Measurements from ENCODE around the gene ANKRD17. TPM values are rescaled to one million over a fixed set of nuclear protein-coding genes. Genes with fewer than 3 reads are reported as not detected.
"Not testable (repeated sequence)": the region's sequence is repeated elsewhere in the genome, so short reads cannot be mapped to it uniquely, and the experiment has no call there.

ANKRD17 gene, protein sequence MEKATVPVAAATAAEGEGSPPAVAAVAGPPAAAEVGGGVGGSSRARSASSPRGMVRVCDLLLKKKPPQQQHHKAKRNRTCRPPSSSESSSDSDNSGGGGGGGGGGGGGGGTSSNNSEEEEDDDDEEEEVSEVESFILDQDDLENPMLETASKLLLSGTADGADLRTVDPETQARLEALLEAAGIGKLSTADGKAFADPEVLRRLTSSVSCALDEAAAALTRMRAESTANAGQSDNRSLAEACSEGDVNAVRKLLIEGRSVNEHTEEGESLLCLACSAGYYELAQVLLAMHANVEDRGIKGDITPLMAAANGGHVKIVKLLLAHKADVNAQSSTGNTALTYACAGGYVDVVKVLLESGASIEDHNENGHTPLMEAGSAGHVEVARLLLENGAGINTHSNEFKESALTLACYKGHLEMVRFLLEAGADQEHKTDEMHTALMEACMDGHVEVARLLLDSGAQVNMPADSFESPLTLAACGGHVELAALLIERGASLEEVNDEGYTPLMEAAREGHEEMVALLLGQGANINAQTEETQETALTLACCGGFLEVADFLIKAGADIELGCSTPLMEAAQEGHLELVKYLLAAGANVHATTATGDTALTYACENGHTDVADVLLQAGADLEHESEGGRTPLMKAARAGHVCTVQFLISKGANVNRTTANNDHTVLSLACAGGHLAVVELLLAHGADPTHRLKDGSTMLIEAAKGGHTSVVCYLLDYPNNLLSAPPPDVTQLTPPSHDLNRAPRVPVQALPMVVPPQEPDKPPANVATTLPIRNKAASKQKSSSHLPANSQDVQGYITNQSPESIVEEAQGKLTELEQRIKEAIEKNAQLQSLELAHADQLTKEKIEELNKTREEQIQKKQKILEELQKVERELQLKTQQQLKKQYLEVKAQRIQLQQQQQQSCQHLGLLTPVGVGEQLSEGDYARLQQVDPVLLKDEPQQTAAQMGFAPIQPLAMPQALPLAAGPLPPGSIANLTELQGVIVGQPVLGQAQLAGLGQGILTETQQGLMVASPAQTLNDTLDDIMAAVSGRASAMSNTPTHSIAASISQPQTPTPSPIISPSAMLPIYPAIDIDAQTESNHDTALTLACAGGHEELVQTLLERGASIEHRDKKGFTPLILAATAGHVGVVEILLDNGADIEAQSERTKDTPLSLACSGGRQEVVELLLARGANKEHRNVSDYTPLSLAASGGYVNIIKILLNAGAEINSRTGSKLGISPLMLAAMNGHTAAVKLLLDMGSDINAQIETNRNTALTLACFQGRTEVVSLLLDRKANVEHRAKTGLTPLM (N-terminal part only)
- total RNA-seq (63.4 TPM), polyA plus RNA-seq (10 to 100 TPM in 1 of 4 donors, 1 to 10 TPM in 3; 6.9 to 10.6 (median 9.7) TPM)

DNA sequence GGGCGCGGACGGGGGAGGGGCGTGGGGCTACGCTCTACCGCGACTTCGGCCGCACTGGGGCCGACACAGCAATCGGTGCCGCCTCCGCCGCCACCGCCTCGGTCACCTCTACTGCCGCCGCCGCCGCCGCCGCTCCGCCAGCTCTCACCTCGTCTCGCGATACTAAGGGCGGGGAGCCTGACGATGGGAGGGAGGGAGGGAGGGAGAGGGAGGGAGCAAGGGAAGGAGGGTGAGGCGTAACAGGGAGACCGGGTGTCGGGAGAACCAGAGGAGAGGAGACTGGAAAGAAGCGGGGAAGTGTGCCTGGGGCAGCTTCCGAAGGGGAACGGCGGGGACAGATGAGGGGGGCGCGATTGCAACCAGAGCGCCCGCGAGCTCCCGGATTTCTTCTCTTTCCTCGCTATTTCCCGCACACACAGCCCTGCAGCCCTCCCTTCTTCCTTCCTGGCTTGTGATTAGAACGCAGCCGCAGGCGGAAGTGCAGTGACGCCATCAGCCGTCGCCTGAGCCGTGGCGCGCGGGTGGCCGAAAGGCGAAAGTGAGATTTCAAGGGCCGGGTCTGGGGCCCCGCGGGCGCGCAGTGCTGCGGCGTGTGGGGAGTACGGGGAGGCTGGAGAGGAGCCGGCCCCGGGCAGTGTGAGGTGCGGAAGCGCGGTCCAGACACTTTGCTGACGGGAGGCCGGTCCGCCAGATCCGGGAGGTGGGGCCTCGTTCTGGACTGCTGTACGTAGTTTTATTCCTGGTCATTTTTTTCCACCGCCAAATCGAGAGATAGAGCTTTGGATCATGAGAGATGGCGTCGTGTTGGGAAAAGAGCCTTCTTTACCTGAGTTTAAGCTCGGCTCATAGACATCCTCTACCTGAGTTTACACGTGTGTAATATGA is at the start of gene ANKRD17:
Gene ANKRD17, minus strand, starts transcription at position 113 of the 885 bp plus-strand sequence. CDS start 130 bp downstream, outside the sequence.
- peak; percentile 71 to 74 for ATAC-seq (ENCODE audit: low read depth in 2 of 2)
- no peaks in the 10 kb centered on the region for H3K9me3 Mint-ChIP-seq

DNA sequence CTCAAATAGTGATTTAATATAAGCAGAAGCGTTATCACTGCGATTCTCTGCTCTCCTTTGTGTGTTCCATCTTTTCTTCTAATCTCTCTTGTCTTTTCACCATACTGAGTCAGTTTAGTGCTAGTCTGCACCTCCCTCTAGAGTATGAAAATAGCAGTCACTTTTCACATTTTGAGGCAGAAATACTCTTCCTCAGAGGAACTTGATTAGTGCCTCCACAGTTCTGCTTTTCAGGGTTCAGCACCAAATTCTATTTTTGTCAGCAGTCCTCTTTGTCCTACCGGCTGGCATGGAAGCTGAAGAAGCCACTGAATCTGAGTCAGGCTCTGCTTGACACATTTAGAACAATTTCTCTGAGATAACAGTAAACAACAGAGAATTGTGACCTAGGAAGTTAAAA is 49.7 kb upstream of the ANKRD17 start:
- no peaks in the 10 kb centered on the region for H3K4me1 ChIP-seq (ENCODE audit: control insufficient read depth, insufficient read depth, low read length, poor library complexity, severe bottlenecking)
- peak in 1 of 3 donors; percentile 12 for DNase-seq

More for the DNA sequence above, at the start of gene ANKRD17:
- Histone ChIP-seq H3K27me3 (ENCODE audit: control insufficient read depth, insufficient read depth, low read length) (no peaks in the 10 kb centered on the region), H3K9me3 (ENCODE audit: control insufficient read depth in 2 of 2, low read length in 2 of 2) (no peaks in the 10 kb centered on the region), H3K27ac (ENCODE audit: insufficient read depth, low read length, poor library complexity, severe bottlenecking) (peak within 1 kb of the TSS; percentile 97), H3K36me3 (ENCODE audit: control insufficient read depth, insufficient read depth, low read length) (no peaks in the 10 kb centered on the region), H3K4me1 (ENCODE audit: control insufficient read depth, insufficient read depth, low read length, poor library complexity, severe bottlenecking) (peaks cover 46% of the 10 kb centered on the region), H3K4me3 (ENCODE audit: low read depth, low read length) (peak within 1 kb of the TSS; percentile 99)
- Mint-ChIP-seq H3K27ac (peak within 1 kb of the TSS; percentile 99 to 100 (median 100)), H3K4me3 (peak within 1 kb of the TSS; percentile 99 to 100 (median 100)), H3K36me3 (peaks cover 8% of the 10 kb centered on the region), H3K4me1 (peaks cover 26 to 71% (median 45%) of the 10 kb centered on the region in 4 donors), H3K27me3 (no peaks in the 10 kb centered on the region)
- peak; percentile 84 to 94 (median 90) for DNase-seq

DNA sequence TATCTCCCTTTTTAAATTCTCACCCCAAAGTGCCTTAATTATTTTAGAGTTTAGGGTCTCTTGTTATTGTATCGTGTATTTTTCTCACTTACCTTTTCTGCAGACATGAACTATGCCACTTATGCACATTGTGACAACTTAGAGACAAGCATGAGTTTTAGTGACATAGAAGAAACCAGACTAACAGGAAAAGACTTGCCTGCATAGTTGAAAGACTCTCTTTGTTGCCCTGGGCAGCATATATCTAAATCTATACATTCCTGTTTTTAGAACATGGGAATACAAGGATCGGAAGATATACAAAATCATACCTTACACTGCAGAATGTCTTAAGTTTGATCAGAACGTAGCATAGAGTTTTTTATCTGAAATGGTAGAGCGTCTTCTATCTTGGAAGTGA is 45.1 kb upstream of the ANKRD17 start:
- no peaks in the 10 kb centered on the region for H3K27me3 ChIP-seq (ENCODE audit: control insufficient read depth, insufficient read depth, low read length)
- no peak overlapping the region for H3K27ac ChIP-seq (ENCODE audit: insufficient read depth, low read length, poor library complexity, severe bottlenecking)
- Mint-ChIP-seq H3K27me3 (peaks cover under 1% of the 10 kb centered on the region), H3K9me3 (peaks cover 0 to 7% (median 3%) of the 10 kb centered on the region in 7 donors), H3K4me1 (no peaks in the 10 kb centered on the region), H3K36me3 (no peaks in the 10 kb centered on the region), H3K27ac (no peak overlapping the region), H3K4me3 (no peak overlapping the region)
- H3K4me1 ChIP-seq (ENCODE audit: control insufficient read depth, insufficient read depth, low read length, poor library complexity, severe bottlenecking): no peaks in the 10 kb centered on the region
- no peak overlapping the region for H3K4me3 ChIP-seq (ENCODE audit: low read depth, low read length)
- ATAC-seq (ENCODE audit: low read depth in 2 of 2): no peak
- DNase-seq: no peak
- peaks cover 4 to 13% of the 10 kb centered on the region in 2 experiments for H3K9me3 ChIP-seq (ENCODE audit: control insufficient read depth in 2 of 2, low read length in 2 of 2)
- H3K36me3 ChIP-seq (ENCODE audit: control insufficient read depth, insufficient read depth, low read length): no peaks in the 10 kb centered on the region

More for the DNA sequence above, 49.7 kb upstream of the ANKRD17 start:
- Mint-ChIP-seq H3K9me3 (no peaks in the 10 kb centered on the region), H3K27me3 (no peaks in the 10 kb centered on the region), H3K36me3 (no peaks in the 10 kb centered on the region), H3K4me3 (no peak overlapping the region), H3K4me1 (no peaks in the 10 kb centered on the region), H3K27ac (no peak overlapping the region)
- H3K9me3 ChIP-seq (ENCODE audit: control insufficient read depth in 2 of 2, low read length in 2 of 2): no peaks in the 10 kb centered on the region
- no peak overlapping the region for H3K4me3 ChIP-seq (ENCODE audit: low read depth, low read length)
- no peak for ATAC-seq (ENCODE audit: low read depth in 2 of 2)
- H3K36me3 ChIP-seq (ENCODE audit: control insufficient read depth, insufficient read depth, low read length): no peaks in the 10 kb centered on the region
- H3K27ac ChIP-seq (ENCODE audit: insufficient read depth, low read length, poor library complexity, severe bottlenecking): no peak overlapping the region
- H3K27me3 ChIP-seq (ENCODE audit: control insufficient read depth, insufficient read depth, low read length): no peaks in the 10 kb centered on the region

DNA sequence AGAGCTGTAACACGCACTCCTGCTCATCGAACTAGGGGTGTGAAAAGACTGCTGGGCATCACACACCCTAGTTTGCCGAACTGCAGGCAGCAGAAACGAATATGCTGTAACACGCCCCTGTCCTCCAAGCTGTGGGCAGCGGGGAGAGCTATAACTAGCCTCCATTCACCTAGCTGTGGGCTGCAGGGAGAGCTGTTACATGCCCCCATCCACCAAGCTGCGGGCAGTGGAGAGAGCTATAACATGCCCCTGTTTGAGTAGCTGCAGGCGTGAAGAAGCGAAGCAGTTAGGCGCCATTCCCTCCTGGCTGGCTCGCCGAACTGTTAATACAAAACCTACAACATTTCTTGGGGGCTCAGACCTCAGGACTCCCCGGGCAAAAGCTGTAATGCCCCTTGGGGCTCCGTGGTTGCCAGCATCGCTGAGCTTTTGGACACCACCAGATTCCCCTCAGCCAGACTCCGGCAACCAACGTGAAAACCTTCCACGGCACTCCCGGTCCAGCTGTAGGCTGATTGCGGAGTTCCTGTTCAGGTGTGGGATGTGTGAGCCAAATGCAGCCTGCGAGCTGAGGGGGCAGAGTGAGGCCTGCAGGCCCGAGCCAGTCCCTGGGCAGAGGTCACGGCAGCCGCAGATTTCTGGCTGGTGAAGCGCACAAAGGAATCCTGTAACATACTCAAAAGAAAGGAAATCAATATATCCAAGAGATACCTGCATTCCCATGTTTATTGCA is 41.1 kb upstream of the ANKRD17 start:
- DNase-seq: no peak
- H3K27ac Mint-ChIP-seq: no peak overlapping the region
- H3K4me1 ChIP-seq (ENCODE audit: control insufficient read depth, insufficient read depth, low read length, poor library complexity, severe bottlenecking): no peaks in the 10 kb centered on the region
- peaks cover 20 to 44% of the 10 kb centered on the region in 2 experiments for H3K9me3 ChIP-seq (ENCODE audit: control insufficient read depth in 2 of 2, low read length in 2 of 2)
- H3K27ac ChIP-seq (ENCODE audit: insufficient read depth, low read length, poor library complexity, severe bottlenecking): no peak overlapping the region
- H3K4me3 ChIP-seq (ENCODE audit: low read depth, low read length): no peak overlapping the region
- H3K4me1 Mint-ChIP-seq: no peaks in the 10 kb centered on the region
- ATAC-seq (ENCODE audit: low read depth in 2 of 2): no peak
- H3K9me3 Mint-ChIP-seq: peaks cover 0 to 32% (median 12%) of the 10 kb centered on the region in 7 donors
- H3K4me3 Mint-ChIP-seq: no peak overlapping the region
- no peaks in the 10 kb centered on the region for H3K36me3 Mint-ChIP-seq
- no peaks in the 10 kb centered on the region for H3K36me3 ChIP-seq (ENCODE audit: control insufficient read depth, insufficient read depth, low read length)
- peaks cover 5% of the 10 kb centered on the region for H3K27me3 Mint-ChIP-seq
- H3K27me3 ChIP-seq (ENCODE audit: control insufficient read depth, insufficient read depth, low read length): no peaks in the 10 kb centered on the region

DNA sequence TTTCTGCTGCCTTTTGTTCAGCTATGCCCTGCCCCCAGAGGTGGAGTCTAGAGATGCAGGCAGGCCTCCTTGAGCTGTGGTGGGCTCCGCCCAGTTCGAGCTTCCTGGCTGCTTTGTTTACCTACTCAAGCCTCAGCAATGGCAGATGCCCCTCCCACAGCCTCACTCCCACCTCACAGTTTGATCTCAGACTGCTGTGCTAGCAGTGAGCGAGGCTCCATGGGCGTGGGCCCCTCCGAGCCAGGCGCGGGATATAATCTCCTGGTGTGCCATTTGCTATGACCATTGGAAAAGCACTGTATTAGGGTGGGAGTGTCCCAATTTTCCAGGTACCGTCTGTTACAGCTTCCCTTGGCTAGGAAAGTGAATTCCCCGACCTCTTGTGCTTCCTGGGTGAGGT is 34.1 kb upstream of the ANKRD17 start:
- not testable (repeated sequence) for H3K4me1 Mint-ChIP-seq; H3K27me3 Mint-ChIP-seq; H3K27ac ChIP-seq (ENCODE audit: insufficient read depth, low read length, poor library complexity, severe bottlenecking); ATAC-seq (ENCODE audit: low read depth in 2 of 2); H3K36me3 Mint-ChIP-seq; H3K27me3 ChIP-seq (ENCODE audit: control insufficient read depth, insufficient read depth, low read length); H3K4me1 ChIP-seq (ENCODE audit: control insufficient read depth, insufficient read depth, low read length, poor library complexity, severe bottlenecking); H3K36me3 ChIP-seq (ENCODE audit: control insufficient read depth, insufficient read depth, low read length); H3K4me3 Mint-ChIP-seq; H3K4me3 ChIP-seq (ENCODE audit: low read depth, low read length); H3K27ac Mint-ChIP-seq
- H3K9me3 Mint-ChIP-seq: peaks cover 0 to 46% (median 14%) of the 10 kb centered on the region in 7 donors
- peaks cover 19 to 37% of the 10 kb centered on the region in 2 experiments for H3K9me3 ChIP-seq (ENCODE audit: control insufficient read depth in 2 of 2, low read length in 2 of 2)
- DNase-seq: peak in 1 of 3 donors; percentile 37

GRCh38 chr4:73281982-73282381 is 23.4 kb upstream of the ANKRD17 start:
- Mint-ChIP-seq H3K27ac (no peak overlapping the region), H3K9me3 (peaks cover 0 to 12% (median 2%) of the 10 kb centered on the region in 7 donors), H3K27me3 (no peaks in the 10 kb centered on the region), H3K4me1 (peaks cover 0 to 17% (median 9%) of the 10 kb centered on the region in 4 donors), H3K4me3 (no peak overlapping the region), H3K36me3 (peaks cover 37% of the 10 kb centered on the region)
- Histone ChIP-seq H3K36me3 (ENCODE audit: control insufficient read depth, insufficient read depth, low read length) (peaks cover 10% of the 10 kb centered on the region), H3K4me3 (ENCODE audit: low read depth, low read length) (no peak overlapping the region), H3K9me3 (ENCODE audit: control insufficient read depth in 2 of 2, low read length in 2 of 2) (no peaks in the 10 kb centered on the region), H3K27me3 (ENCODE audit: control insufficient read depth, insufficient read depth, low read length) (no peaks in the 10 kb centered on the region), H3K27ac (ENCODE audit: insufficient read depth, low read length, poor library complexity, severe bottlenecking) (no peak overlapping the region), H3K4me1 (ENCODE audit: control insufficient read depth, insufficient read depth, low read length, poor library complexity, severe bottlenecking) (no peaks in the 10 kb centered on the region)
- no peak for ATAC-seq (ENCODE audit: low read depth in 2 of 2)
- DNase-seq: no peak

Data from CD4-positive, CD25-positive, alpha-beta regulatory T cell (primary cell).